HepG2 (cell line): ENCODE results near the gene TM4SF20. TPM values are rescaled to one million over a fixed set of nuclear protein-coding genes. Genes with fewer than 3 reads are reported as not detected.

Source experiments
- FOSL1 ChIP-seq: sonication (generic); formaldehyde crosslinking; IDR thresholded peaks from 2 replicates; pipeline ENCODE4 v1.9.0; 2021; ENCODE audit warnings: missing genetic modification reagents, borderline replicate concordance
- PCBP1 ChIP-seq: fragments of 200-400 bp; formaldehyde crosslinking; IDR thresholded peaks from 2 replicates; pipeline ENCODE4 v1.6.1; 2017; ENCODE audit warnings: mild to moderate bottlenecking, low read depth, low read length, borderline replicate concordance
- SNAPC4 ChIP-seq: sonication (generic); formaldehyde crosslinking; IDR thresholded peaks from 2 replicates; pipeline ENCODE4 v1.4.0; 2020; ENCODE audit warnings: mild to moderate bottlenecking, missing genetic modification reagents
- TEAD3 ChIP-seq: optimal IDR thresholded peaks from 2 replicates; pipeline ENCODE3; 2016; ENCODE audit warnings: borderline replicate concordance
- XRCC5 ChIP-seq: fragments of 200-400 bp; formaldehyde crosslinking; optimal IDR thresholded peaks from 2 replicates; pipeline ENCODE3; 2017; ENCODE audit warnings: mild to moderate bottlenecking, low read length
- ZKSCAN1 ChIP-seq: fragments of 150-350 bp; IDR thresholded peaks from 2 replicates; pipeline ENCODE4 v1.6.1; 2014; ENCODE audit warnings: low read length
- ZNF468 ChIP-seq: sonication (generic); formaldehyde crosslinking; IDR thresholded peaks from 2 replicates; pipeline ENCODE4 v1.8.0; 2022; ENCODE audit warnings: mild to moderate bottlenecking, moderate library complexity, missing genetic modification reagents
- polyA plus RNA-seq, 8 experiments: library from polyadenylated mRNA; depleted of rRNA in 3 of 8; stranded (reverse) in 7 of 8; unstranded in 1 of 8; fragments of >200 nt; fragmentation: Illumina TruSeq in 4 of 8; extraction: Trizol in 4 of 8; gene quantifications; 2 replicates each; pipeline versions ENCODE4 v1.2.1 to v1.2.3, GENCODE V29; 2011 to 2016; ENCODE audit warnings: low read depth in 4 of 8, missing spikeins in 1 of 8, mixed read lengths in 1 of 8; ENCODE audit not compliant: insufficient read depth in 1 of 8
- total RNA-seq, 5 experiments: library from RNA; depleted of rRNA; stranded (reverse); fragments of >200 nt; fragmentation: Illumina TruSeq; extraction: Trizol; gene quantifications; 2 replicates each; pipeline ENCODE4 v1.2.3, GENCODE V29; 2016; ENCODE audit warnings: low read depth in 1 of 5
- TF ChIP-seq, protein P1 (sequence below), 2 experiments: sonication (generic) in 1 of 2; formaldehyde crosslinking in 1 of 2; IDR thresholded peaks; 2 replicates each; pipeline versions ENCODE4 v1.5.1 to v1.6.1; 2011 to 2020; ENCODE audit warnings: borderline replicate concordance in 1 of 2, low read depth in 1 of 2, low read length in 1 of 2, mild to moderate bottlenecking in 1 of 2, missing genetic modification reagents in 1 of 2, moderate library complexity in 1 of 2
- TF ChIP-seq, protein P2 (sequence below): sonication (generic); formaldehyde crosslinking; IDR thresholded peaks from one replicate; pipeline ENCODE4 v1.5.1; 2020; ENCODE audit warnings: mild to moderate bottlenecking, missing genetic modification reagents; ENCODE audit errors: not compliant biosample characterization

Gene TM4SF20
- total and polyA plus RNA-seq, 2 of the 13 experiments (the other 11 are each of a cell fraction or from before 2014, with no cell fraction given) = not detected

GRCh38 chr2:227324995-227325838 is 53.9 kb downstream of the TM4SF20 start, which contains the start of gene MFF (continued):
- TF ChIP-seq PCBP1 (0 out of 2 replicates have a peak, but pooled peaks have one; percentile 85), TEAD3 (CRISPR knock-in tag) (peak; percentile 81), ZKSCAN1 (peak; percentile 61), XRCC5 (peak; percentile 80), FOSL1 (CRISPR knock-in tag) (peak; percentile 37; the same call in 1 of the 2 replicates), ZNF468 (peak; percentile 82; the same call in 1 of the 2 replicates), SNAPC4 (CRISPR knock-in tag) (peak; percentile 98)
- TF ChIP-seq, protein P1, sequence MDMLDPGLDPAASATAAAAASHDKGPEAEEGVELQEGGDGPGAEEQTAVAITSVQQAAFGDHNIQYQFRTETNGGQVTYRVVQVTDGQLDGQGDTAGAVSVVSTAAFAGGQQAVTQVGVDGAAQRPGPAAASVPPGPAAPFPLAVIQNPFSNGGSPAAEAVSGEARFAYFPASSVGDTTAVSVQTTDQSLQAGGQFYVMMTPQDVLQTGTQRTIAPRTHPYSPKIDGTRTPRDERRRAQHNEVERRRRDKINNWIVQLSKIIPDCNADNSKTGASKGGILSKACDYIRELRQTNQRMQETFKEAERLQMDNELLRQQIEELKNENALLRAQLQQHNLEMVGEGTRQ (IDR thresholded peaks at IDR 0.05; ENCODE audit: low read depth, low read length) = peak; percentile 97
- TF ChIP-seq, protein P1 (CRISPR knock-in tag; IDR thresholded peaks at IDR 0.05; ENCODE audit: borderline replicate concordance) = peak; percentile 99
- TF ChIP-seq, protein P2, sequence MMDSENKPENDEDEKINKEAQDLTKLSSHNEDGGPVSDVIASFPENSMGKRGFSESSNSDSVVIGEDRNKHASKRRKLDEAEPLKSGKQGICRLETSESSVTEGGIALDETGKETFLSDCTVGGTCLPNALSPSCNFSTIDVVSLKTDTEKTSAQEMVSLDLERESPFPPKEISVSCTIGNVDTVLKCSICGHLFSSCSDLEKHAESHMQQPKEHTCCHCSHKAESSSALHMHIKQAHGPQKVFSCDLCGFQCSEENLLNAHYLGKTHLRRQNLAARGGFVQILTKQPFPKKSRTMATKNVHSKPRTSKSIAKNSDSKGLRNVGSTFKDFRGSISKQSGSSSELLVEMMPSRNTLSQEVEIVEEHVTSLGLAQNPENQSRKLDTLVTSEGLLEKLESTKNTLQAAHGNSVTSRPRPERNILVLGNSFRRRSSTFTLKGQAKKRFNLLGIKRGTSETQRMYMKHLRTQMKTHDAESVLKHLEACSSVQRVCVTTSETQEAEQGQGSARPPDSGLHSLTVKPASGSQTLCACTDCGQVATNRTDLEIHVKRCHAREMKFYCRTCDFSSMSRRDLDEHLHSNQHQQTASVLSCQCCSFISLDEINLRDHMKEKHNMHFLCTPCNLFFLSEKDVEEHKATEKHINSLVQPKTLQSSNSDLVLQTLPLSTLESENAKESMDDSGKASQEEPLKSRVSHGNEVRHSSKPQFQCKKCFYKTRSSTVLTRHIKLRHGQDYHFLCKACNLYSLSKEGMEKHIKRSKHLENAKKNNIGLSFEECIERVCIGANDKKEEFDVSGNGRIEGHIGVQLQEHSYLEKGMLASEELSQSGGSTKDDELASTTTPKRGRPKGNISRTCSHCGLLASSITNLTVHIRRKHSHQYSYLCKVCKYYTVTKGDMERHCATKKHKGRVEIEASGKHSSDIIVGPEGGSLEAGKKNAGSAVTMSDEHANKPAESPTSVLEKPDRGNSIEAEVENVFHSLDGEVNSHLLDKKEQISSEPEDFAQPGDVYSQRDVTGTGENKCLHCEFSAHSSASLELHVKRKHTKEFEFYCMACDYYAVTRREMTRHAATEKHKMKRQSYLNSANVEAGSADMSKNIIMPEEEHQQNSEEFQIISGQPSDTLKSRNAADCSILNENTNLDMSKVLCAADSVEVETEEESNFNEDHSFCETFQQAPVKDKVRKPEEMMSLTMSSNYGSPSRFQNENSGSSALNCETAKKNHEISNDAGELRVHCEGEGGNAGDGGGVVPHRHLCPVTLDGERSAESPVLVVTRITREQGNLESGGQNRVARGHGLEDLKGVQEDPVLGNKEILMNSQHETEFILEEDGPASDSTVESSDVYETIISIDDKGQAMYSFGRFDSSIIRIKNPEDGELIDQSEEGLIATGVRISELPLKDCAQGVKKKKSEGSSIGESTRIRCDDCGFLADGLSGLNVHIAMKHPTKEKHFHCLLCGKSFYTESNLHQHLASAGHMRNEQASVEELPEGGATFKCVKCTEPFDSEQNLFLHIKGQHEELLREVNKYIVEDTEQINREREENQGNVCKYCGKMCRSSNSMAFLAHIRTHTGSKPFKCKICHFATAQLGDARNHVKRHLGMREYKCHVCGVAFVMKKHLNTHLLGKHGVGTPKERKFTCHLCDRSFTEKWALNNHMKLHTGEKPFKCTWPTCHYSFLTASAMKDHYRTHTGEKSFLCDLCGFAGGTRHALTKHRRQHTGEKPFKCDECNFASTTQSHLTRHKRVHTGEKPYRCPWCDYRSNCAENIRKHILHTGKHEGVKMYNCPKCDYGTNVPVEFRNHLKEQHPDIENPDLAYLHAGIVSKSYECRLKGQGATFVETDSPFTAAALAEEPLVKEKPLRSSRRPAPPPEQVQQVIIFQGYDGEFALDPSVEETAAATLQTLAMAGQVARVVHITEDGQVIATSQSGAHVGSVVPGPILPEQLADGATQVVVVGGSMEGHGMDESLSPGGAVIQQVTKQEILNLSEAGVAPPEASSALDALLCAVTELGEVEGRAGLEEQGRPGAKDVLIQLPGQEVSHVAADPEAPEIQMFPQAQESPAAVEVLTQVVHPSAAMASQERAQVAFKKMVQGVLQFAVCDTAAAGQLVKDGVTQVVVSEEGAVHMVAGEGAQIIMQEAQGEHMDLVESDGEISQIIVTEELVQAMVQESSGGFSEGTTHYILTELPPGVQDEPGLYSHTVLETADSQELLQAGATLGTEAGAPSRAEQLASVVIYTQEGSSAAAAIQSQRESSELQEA (CRISPR knock-in tag) = peak; percentile 87
